PC-9 (cell line): ENCODE measurements around the gene ADAP1. TPM values are rescaled to one million over a fixed set of nuclear protein-coding genes. Genes with fewer than 3 reads are reported as not detected.

Source experiments
- BruUV-seq: library from RNA; stranded (reverse); fragments of 400-500 nt; replicated peaks from 2 replicates; lab custom pipeline; 2021; lab: Mats Ljungman, UMichigan
- CTCF ChIA-PET: fragments of 300-600 bp; sonication (Branson Sonifier 250); formaldehyde crosslinking; loops from one replicate; lab custom pipeline; 2022; ENCODE audit warnings: antibody characterized with exemption; lab: Charles Lee
- POLR2A ChIA-PET: fragments of 300-600 bp; sonication (Branson Sonifier 250); formaldehyde crosslinking; loops from one replicate; lab custom pipeline; 2022; ENCODE audit warnings: antibody characterized with exemption; ENCODE audit not compliant: unreplicated experiment; lab: Charles Lee
- DNase-seq, 2 experiments: peaks; one replicate each; pipeline versions ENCODE4 v3.0.0 to v3.0.0-alpha.2; 2015 to 2022; ENCODE audit warnings: mixed read lengths in 1 of 2
- H2AFZ ChIP-seq: fragments of 200-600 bp; sonication (generic); 2 replicates; pipeline ENCODE4 v1.8.1; 2017; ENCODE audit warnings: antibody characterized with exemption
- H3F3A ChIP-seq: fragments of 200-600 bp; sonication (generic); 2 replicates; pipeline ENCODE4 v1.8.1; 2017; ENCODE audit warnings: antibody characterized with exemption, mild to moderate bottlenecking, low read depth; ENCODE audit not compliant: insufficient read depth
- H3K27ac ChIP-seq: fragments of 200-600 bp; sonication (generic); 2 replicates; pipeline ENCODE4 v1.6.1; 2016; ENCODE audit warnings: mixed run types
- H3K27me3 ChIP-seq: fragments of 200-600 bp; sonication (generic); 2 replicates; pipeline ENCODE4 v1.6.1; 2016; ENCODE audit warnings: low read depth, mixed run types; ENCODE audit not compliant: insufficient read depth
- H3K36me3 ChIP-seq: fragments of 200-600 bp; sonication (generic); 2 replicates; pipeline ENCODE4 v1.6.1; 2016; ENCODE audit warnings: low read depth, mixed run types
- H3K4me1 ChIP-seq: fragments of 200-600 bp; sonication (generic); replicated peaks from 2 replicates; pipeline ENCODE4 v1.6.1; 2016; ENCODE audit warnings: mixed run types; ENCODE audit not compliant: insufficient read depth
- H3K4me2 ChIP-seq: fragments of 200-600 bp; sonication (generic); 2 replicates; pipeline ENCODE4 v1.6.1; 2017; ENCODE audit warnings: mixed run types
- H3K4me3 ChIP-seq: fragments of 200-600 bp; sonication (generic); 2 replicates; pipeline ENCODE4 v1.6.1; 2016; ENCODE audit warnings: mixed run types
- H3K79me2 ChIP-seq: fragments of 200-600 bp; sonication (generic); 2 replicates; pipeline ENCODE4 v1.6.1; 2017; ENCODE audit warnings: low read depth, mixed run types
- H3K9me2 ChIP-seq: fragments of 200-600 bp; sonication (generic); 2 replicates; pipeline ENCODE4 v1.8.1; 2017; ENCODE audit warnings: mild to moderate bottlenecking; ENCODE audit not compliant: insufficient read depth
- H3K9me3 ChIP-seq: fragments of 200-600 bp; sonication (generic); 2 replicates; pipeline ENCODE4 v1.8.1; 2016; ENCODE audit warnings: low read depth; ENCODE audit not compliant: insufficient read depth
- H4K20me1 ChIP-seq: fragments of 200-600 bp; sonication (generic); 2 replicates; pipeline ENCODE4 v1.8.1; 2017; ENCODE audit not compliant: insufficient read depth
- CTCF ChIP-seq: fragments of 200-600 bp; sonication (generic); conservative IDR thresholded peaks from 2 replicates; pipeline ENCODE4 v1.6.1; 2017; ENCODE audit warnings: mixed run types, antibody characterized with exemption, mild to moderate bottlenecking, moderate library complexity
- EZH2 ChIP-seq: fragments of 200-600 bp; sonication (generic); IDR thresholded peaks from 2 replicates; pipeline ENCODE4 v1.8.0; 2017; ENCODE audit warnings: antibody characterized with exemption, low read depth
- intact Hi-C: fragments of 100-400 bp; cut with micrococcal nuclease; formaldehyde crosslinking; loops from one replicate; pipeline ENCODE4 v1.10.0; 2022; ENCODE audit not compliant: unreplicated experiment
- total RNA-seq: library from RNA; stranded (reverse); gene quantifications from 2 replicates; pipeline ENCODE4 v1.2.3, GENCODE V29; 2021

ADAP1 gene
- total RNA-seq, 1 experiment from 2014 or later: 73.9 TPM

- no peak overlapping the region for H3K27ac ChIP-seq
- H3K9me3 ChIP-seq: no peaks in the 10 kb centered on the region
- no peak for DNase-seq
- H3K4me3 ChIP-seq: no peak overlapping the region
- H2AFZ ChIP-seq: no peak overlapping the region
- ChIA-PET POLR2A (no interaction called here), CTCF (no interaction called here)
- no peaks in the 10 kb centered on the region for H3K4me1 ChIP-seq
- H3F3A ChIP-seq: peaks cover 5% of the 10 kb centered on the region
- no peak overlapping the region for H3K4me2 ChIP-seq
- no TSS peak for BruUV-seq
- TF ChIP-seq CTCF: no peak
- no peak for TF ChIP-seq EZH2
- H3K36me3 ChIP-seq: peaks cover 46% of the 10 kb centered on the region
- H4K20me1 ChIP-seq: no peaks in the 10 kb centered on the region
- intact Hi-C loops: no loop called here
- H3K9me2 ChIP-seq: no peaks in the 10 kb centered on the region
- no peaks in the 10 kb centered on the region for H3K79me2 ChIP-seq
- no peaks in the 10 kb centered on the region for H3K27me3 ChIP-seq
Observed at GRCh38 chr7:859359-860030, 95.0 kb downstream of the ADAP1 start.

- Histone ChIP-seq H3K27me3 (no peaks in the 10 kb centered on the region), H3K36me3 (peaks cover 55% of the 10 kb centered on the region), H3K9me3 (no peaks in the 10 kb centered on the region), H3K27ac (no peak overlapping the region), H3F3A (peaks cover 5% of the 10 kb centered on the region), H3K4me1 (no peaks in the 10 kb centered on the region), H4K20me1 (no peaks in the 10 kb centered on the region), H3K79me2 (no peaks in the 10 kb centered on the region), H3K4me2 (no peak overlapping the region), H3K9me2 (no peaks in the 10 kb centered on the region), H2AFZ (no peak overlapping the region), H3K4me3 (no peak overlapping the region)
- ChIA-PET POLR2A (no interaction called here), CTCF (no interaction called here)
- no peak for DNase-seq
- no TSS peak for BruUV-seq
- intact Hi-C loops: no loop called here
- no peak for TF ChIP-seq CTCF
- no peak for TF ChIP-seq EZH2
Observed at GRCh38 chr7:857661-858060, 96.8 kb downstream of the ADAP1 start.

GRCh38 chr7:856444-857095 lies 97.9 kb downstream of the ADAP1 start:
- TF ChIP-seq EZH2 (no peak), CTCF (no peak)
- Histone ChIP-seq H3K9me2 (no peaks in the 10 kb centered on the region), H3K9me3 (no peaks in the 10 kb centered on the region), H3K4me1 (no peaks in the 10 kb centered on the region), H3K36me3 (peaks cover 48% of the 10 kb centered on the region), H2AFZ (no peak overlapping the region), H4K20me1 (no peaks in the 10 kb centered on the region), H3K4me3 (no peak overlapping the region), H3F3A (peaks cover 5% of the 10 kb centered on the region), H3K79me2 (no peaks in the 10 kb centered on the region), H3K4me2 (no peak overlapping the region), H3K27me3 (no peaks in the 10 kb centered on the region), H3K27ac (no peak overlapping the region)
- ChIA-PET CTCF (no interaction called here), POLR2A (no interaction called here)
- intact Hi-C loops: no loop called here
- BruUV-seq: no TSS peak
- no peak for DNase-seq
